GM20000 (cell line): ENCODE results near the gene RIMS1.

Experiments used
- DNase-seq: peaks from one replicate; pipeline ENCODE4 v3.0.0; 2012; ENCODE audit warnings: low spot score
- TF ChIP-seq, protein P1 (sequence below): IDR thresholded peaks from 2 replicates; pipeline ENCODE4 v1.5.1; 2012; ENCODE audit warnings: mild to moderate bottlenecking, control low read depth; ENCODE audit errors: extremely low read depth, missing control alignments

Gene RIMS1

DNA sequence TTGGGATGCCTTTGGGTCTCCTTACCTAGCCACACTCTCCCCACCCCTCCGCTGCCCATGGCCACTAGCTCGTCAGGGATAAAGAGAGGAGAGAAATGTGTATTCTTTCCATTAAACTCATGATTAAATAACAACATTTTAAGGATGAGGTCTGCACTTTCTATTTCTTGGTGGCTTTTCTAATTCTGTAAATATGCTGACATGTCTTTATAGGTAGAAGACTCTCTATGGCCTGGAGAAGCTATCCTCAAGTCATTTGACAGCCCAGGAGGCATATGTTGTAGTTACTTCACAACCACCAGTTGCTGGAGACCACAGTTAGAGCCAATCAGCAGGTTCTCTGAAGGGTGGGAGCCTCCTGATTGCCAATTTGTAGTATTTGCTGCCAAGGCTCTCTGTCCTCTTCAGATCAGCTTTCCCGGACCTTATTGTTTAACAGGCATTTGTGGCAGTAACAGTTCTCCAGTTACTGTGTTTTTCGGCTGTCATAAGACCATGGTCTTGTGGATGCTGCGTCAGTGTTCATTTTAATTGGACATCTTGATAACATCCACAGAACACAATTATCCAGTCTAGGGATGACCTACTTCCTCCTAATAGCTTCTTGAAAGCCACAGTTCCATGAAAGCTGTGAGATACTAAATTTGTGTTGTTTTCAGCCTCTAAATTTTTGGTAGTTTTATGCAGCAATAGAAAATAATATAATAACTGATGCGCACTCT, 530.6 kb downstream of the RIMS1 start:
- TF ChIP-seq, protein P1, sequence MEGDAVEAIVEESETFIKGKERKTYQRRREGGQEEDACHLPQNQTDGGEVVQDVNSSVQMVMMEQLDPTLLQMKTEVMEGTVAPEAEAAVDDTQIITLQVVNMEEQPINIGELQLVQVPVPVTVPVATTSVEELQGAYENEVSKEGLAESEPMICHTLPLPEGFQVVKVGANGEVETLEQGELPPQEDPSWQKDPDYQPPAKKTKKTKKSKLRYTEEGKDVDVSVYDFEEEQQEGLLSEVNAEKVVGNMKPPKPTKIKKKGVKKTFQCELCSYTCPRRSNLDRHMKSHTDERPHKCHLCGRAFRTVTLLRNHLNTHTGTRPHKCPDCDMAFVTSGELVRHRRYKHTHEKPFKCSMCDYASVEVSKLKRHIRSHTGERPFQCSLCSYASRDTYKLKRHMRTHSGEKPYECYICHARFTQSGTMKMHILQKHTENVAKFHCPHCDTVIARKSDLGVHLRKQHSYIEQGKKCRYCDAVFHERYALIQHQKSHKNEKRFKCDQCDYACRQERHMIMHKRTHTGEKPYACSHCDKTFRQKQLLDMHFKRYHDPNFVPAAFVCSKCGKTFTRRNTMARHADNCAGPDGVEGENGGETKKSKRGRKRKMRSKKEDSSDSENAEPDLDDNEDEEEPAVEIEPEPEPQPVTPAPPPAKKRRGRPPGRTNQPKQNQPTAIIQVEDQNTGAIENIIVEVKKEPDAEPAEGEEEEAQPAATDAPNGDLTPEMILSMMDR = no peak
- no peak for DNase-seq

DNA sequence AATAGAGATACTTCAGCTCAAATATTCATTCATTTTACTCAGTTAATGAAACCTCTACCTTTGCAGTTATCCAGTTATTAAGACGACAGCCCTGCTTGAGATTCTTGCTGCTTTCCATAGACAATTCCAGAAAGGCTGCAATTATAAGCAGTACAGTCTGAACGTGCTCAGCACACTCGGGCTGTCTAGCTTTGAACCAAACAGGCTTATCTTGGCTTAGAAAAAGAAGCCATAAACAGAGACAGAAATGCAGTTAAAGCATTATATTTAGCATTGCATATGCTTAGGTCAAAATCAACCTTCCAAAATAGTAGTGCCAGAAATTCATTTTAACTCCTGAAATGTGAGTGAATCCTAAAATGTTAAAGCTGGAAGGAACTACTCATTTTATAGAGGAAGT, 531.4 kb downstream of the RIMS1 start:
- no peak for DNase-seq
- TF ChIP-seq, protein P1 = no peak

DNA sequence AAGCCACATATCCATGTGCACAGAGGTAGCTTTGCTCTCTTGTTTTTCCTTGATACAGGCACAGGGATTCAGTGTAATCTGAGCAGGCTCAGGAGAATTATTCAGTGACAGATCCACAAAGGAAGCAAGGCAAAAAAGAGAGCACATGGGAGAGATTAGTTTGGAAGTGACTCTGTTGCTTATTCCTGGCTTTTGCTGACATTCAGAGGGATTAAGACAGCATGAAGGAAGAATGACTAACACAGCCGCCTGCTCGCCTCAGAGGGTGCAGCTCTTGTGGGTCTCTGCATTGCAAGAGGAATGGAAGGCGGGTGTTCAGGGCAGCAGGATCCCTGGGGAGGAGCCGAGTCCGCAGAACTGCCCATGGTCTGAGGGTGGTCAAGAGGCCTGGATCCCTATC, 532.1 kb downstream of the RIMS1 start:
- no peak for DNase-seq
- TF ChIP-seq, protein P1 = no peak

DNA sequence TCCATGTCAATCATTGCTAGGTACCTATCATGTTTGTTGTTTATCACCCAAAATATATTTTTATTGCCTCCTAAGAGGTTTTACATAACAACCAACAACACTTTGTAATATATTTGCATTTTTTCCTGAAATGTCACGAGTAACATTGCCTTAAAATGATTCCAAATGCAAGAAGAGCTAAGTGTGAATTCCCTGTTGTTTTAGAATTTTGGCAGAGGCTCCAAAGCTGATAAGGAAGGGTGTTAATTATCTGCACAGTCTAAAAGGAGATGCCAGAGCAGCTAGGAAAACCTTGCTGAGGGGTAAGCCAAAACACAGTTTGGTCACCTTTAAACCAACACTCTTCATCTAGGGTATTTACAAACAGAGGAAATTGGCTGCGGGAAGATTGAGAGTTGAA, 533.6 kb downstream of the RIMS1 start:
- DNase-seq = no peak
- TF ChIP-seq, protein P1 = no peak

DNA sequence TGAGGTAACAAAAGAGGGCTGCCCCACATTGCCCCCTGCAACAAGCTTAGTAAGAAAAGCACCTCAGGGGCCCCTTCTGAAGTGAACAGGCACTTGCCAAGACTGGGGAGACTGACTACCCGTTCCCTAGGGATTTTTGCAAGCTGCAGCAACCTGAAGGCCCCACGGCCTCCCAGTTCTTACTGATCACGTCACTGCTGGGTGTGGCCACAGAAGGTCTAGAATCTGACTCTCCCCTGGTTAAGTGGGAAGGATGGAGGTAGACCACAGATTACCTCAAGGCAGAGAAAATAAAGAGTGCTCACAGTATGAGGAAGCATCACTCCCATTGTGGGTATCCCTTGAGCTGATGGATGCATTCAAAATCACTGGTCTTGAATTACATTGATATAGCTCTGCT, 534.1 kb downstream of the RIMS1 start:
- no peak for DNase-seq

DNA sequence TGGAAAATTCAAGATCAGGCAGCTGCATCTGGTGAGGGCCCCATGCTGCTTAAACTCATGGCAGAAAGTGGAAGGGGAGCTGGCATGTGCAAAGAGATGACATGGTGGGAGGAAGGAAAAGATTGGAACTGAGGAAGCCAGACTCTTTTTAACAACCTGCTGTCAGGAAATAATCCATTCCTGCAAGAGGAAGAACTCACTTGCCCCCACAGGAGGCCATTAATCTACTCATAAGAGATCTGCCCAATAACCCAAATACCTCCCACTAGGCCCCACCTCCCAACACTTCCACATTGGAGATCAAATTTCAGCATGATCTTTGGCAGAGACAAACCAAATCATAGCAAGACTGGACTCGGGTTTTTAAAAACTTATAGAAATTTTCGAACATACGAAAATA, 535.0 kb downstream of the RIMS1 start:
- TF ChIP-seq, protein P1 = no peak
- DNase-seq = no peak

More for the DNA sequence above, 534.1 kb downstream of the RIMS1 start:
- TF ChIP-seq, protein P1 = no peak

DNA sequence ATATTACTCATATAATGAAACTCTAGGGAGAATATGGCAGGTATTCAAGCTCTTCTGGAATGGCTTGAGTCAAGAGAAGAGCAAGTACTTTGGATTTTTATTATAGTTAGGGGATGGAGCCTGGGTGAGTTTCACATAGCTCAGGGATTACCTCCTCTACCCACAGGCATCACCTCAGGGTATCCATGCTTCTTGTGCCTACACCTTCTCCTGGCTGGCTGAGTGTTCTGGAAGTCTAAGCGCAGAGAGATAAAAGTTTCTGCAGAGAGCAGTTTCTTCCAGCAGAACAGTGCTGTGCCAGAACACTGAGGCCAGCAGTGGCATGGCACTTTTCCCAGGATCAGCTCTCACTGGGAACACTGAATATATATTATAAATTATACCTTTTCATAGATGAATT, 535.8 kb downstream of the RIMS1 start:
- no peak for DNase-seq
- TF ChIP-seq, protein P1 = no peak
